MM.1S (cell line): Measurements from ENCODE around the gene JAKMIP3.

Source experiments
- DNase-seq: peaks from one replicate; pipeline ENCODE4 v3.0.0-alpha.2; 2015
- H2AFZ ChIP-seq: fragments of 300-600 bp; sonication (generic); 2 replicates; pipeline ENCODE4 v1.6.0; 2016; ENCODE audit warnings: antibody characterized with exemption, low read length
- H3F3A ChIP-seq: fragments of 300-600 bp; sonication (generic); 2 replicates; pipeline ENCODE4 v1.6.1; 2016; ENCODE audit warnings: mild to moderate bottlenecking, antibody characterized with exemption, low read length, moderate library complexity, mixed read lengths; ENCODE audit not compliant: insufficient read depth
- H3K27ac ChIP-seq: fragments of 300-600 bp; sonication (generic); 2 replicates; pipeline ENCODE4 v1.5.1; 2016; ENCODE audit warnings: mild to moderate bottlenecking, low read length
- H3K27me3 ChIP-seq: fragments of 300-600 bp; sonication (generic); replicated peaks from 2 replicates; pipeline ENCODE4 v1.6.0; 2016; ENCODE audit warnings: low read length; ENCODE audit not compliant: insufficient read depth
- H3K36me3 ChIP-seq: fragments of 300-600 bp; sonication (generic); replicated peaks from 2 replicates; pipeline ENCODE4 v1.6.1; 2016; ENCODE audit warnings: mild to moderate bottlenecking, low read length, mixed read lengths; ENCODE audit not compliant: insufficient read depth
- H3K4me1 ChIP-seq: fragments of 300-600 bp; sonication (generic); 2 replicates; pipeline ENCODE4 v1.6.1; 2016; ENCODE audit warnings: low read length, mixed read lengths
- H3K4me2 ChIP-seq: fragments of 300-600 bp; sonication (generic); 2 replicates; pipeline ENCODE4 v1.6.0; 2016; ENCODE audit warnings: low read depth, low read length
- H3K4me3 ChIP-seq: fragments of 300-600 bp; sonication (generic); 2 replicates; pipeline ENCODE4 v1.5.1; 2016; ENCODE audit warnings: low read length, mixed read lengths
- H3K79me2 ChIP-seq: fragments of 300-600 bp; sonication (generic); 2 replicates; pipeline ENCODE4 v1.6.1; 2016; ENCODE audit warnings: mixed run types, low read length, mixed read lengths
- H3K9ac ChIP-seq: fragments of 300-600 bp; sonication (generic); 2 replicates; pipeline ENCODE4 v1.6.1; 2016; ENCODE audit warnings: low read length, mixed read lengths
- H3K9me2 ChIP-seq: fragments of 300-600 bp; sonication (generic); replicated peaks from 2 replicates; pipeline ENCODE4 v1.6.1; 2016; ENCODE audit warnings: mild to moderate bottlenecking, low read length, mixed read lengths; ENCODE audit not compliant: insufficient read depth
- H3K9me3 ChIP-seq: fragments of 300-600 bp; sonication (generic); replicated peaks from 2 replicates; pipeline ENCODE4 v1.6.1; 2016; ENCODE audit warnings: mild to moderate bottlenecking, low read length, mixed read lengths; ENCODE audit not compliant: insufficient read depth
- H4K20me1 ChIP-seq: fragments of 300-600 bp; sonication (generic); 2 replicates; pipeline ENCODE4 v1.6.1; 2016; ENCODE audit warnings: mild to moderate bottlenecking, low read length, moderate library complexity, mixed read lengths; ENCODE audit not compliant: insufficient read depth
- EZH2 ChIP-seq: fragments of 300-600 bp; sonication (generic); optimal IDR thresholded peaks from 2 replicates; pipeline ENCODE3; 2017; ENCODE audit warnings: low read depth, mild to moderate bottlenecking, antibody characterized with exemption, low read length, mixed read lengths
- EZH2phosphoT487 ChIP-seq: fragments of 300-600 bp; sonication (generic); IDR thresholded peaks from 2 replicates; pipeline ENCODE4 v1.6.1; 2018; ENCODE audit warnings: antibody characterized with exemption, low read length
- TF ChIP-seq, protein P1 (sequence below): fragments of 300-600 bp; sonication (generic); IDR thresholded peaks from 2 replicates; pipeline ENCODE4 v1.5.1; 2016; ENCODE audit warnings: antibody characterized with exemption, low read length, mixed read lengths

The JAKMIP3 gene

DNA sequence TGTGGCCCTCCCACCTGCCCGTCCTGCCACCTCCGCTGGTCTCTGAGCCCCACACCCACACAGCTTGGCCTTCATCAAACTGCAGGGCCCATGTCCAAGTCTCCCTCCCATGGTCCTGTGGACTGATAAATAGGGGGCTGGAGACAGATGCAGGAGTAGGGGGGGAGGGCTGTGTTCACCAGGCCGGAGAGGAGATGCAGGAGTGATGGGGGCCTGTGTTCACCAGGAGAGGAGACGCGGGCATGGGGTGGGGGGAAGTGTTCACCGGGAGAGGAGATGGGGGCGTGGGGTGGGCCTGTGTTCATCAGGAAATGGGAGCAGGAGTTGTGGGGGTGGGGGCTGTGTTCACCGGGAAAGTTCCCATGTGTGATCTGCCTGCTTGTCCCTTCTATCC is 37.0 kb downstream of the JAKMIP3 start:
- TF ChIP-seq EZH2phosphoT487 = no peak
- no peak for TF ChIP-seq EZH2
- TF ChIP-seq, protein P1, sequence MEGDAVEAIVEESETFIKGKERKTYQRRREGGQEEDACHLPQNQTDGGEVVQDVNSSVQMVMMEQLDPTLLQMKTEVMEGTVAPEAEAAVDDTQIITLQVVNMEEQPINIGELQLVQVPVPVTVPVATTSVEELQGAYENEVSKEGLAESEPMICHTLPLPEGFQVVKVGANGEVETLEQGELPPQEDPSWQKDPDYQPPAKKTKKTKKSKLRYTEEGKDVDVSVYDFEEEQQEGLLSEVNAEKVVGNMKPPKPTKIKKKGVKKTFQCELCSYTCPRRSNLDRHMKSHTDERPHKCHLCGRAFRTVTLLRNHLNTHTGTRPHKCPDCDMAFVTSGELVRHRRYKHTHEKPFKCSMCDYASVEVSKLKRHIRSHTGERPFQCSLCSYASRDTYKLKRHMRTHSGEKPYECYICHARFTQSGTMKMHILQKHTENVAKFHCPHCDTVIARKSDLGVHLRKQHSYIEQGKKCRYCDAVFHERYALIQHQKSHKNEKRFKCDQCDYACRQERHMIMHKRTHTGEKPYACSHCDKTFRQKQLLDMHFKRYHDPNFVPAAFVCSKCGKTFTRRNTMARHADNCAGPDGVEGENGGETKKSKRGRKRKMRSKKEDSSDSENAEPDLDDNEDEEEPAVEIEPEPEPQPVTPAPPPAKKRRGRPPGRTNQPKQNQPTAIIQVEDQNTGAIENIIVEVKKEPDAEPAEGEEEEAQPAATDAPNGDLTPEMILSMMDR = no peak
- Histone ChIP-seq H3K36me3 (no peaks in the 10 kb centered on the region), H2AFZ (no peak overlapping the region), H3K4me3 (no peak overlapping the region), H3K9me2 (no peaks in the 10 kb centered on the region), H3F3A (no peaks in the 10 kb centered on the region), H3K9me3 (no peaks in the 10 kb centered on the region), H3K27me3 (peaks cover 27% of the 10 kb centered on the region), H4K20me1 (no peaks in the 10 kb centered on the region), H3K4me1 (no peaks in the 10 kb centered on the region), H3K79me2 (no peaks in the 10 kb centered on the region), H3K27ac (no peak overlapping the region), H3K9ac (no peak overlapping the region), H3K4me2 (no peak overlapping the region)
- no peak for DNase-seq

- Histone ChIP-seq H3K9me2 (no peaks in the 10 kb centered on the region), H3K27me3 (peaks cover 25% of the 10 kb centered on the region), H3F3A (no peaks in the 10 kb centered on the region), H3K79me2 (no peaks in the 10 kb centered on the region), H3K27ac (no peak overlapping the region), H2AFZ (no peak overlapping the region), H3K9me3 (no peaks in the 10 kb centered on the region), H3K4me2 (no peak overlapping the region), H3K4me1 (no peaks in the 10 kb centered on the region), H3K4me3 (no peak overlapping the region), H3K9ac (no peak overlapping the region), H4K20me1 (no peaks in the 10 kb centered on the region), H3K36me3 (no peaks in the 10 kb centered on the region)
- TF ChIP-seq EZH2phosphoT487 (no peak), EZH2 (no peak)
- TF ChIP-seq, protein P1 = no peak
- DNase-seq = no peak
Measured at GRCh38 chr10:132103116-132103910, 37.6 kb downstream of the JAKMIP3 start.

DNA sequence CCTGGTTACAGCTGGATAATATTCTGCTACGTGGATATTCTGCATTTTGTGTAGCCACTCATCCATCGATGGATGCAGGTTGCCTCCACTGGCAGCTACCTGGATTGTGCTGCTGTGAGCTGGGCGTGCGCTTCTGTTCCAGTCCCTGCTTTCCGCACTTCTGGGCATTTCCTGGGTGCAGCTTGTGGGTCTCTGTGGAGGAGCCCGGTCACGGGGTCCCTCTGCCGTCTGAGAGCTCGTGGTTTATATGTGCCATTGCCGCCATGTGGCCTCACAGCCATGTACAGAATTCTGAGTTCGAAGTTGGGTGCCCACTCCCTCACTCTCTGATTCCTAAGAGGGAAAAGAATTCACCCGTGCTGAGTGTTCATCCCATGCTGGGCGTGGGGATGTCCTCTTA is 38.3 kb downstream of the JAKMIP3 start:
- no peaks in the 10 kb centered on the region for H3K9me3 ChIP-seq
- no peaks in the 10 kb centered on the region for H3K4me1 ChIP-seq

More for the DNA sequence above, 38.3 kb downstream of the JAKMIP3 start:
- no peak overlapping the region for H3K9ac ChIP-seq
- no peaks in the 10 kb centered on the region for H3F3A ChIP-seq
- no peaks in the 10 kb centered on the region for H3K79me2 ChIP-seq
- no peak for DNase-seq
- H3K36me3 ChIP-seq = no peaks in the 10 kb centered on the region
- no peaks in the 10 kb centered on the region for H3K9me2 ChIP-seq
- no peak overlapping the region for H2AFZ ChIP-seq
- TF ChIP-seq EZH2 (no peak), EZH2phosphoT487 (no peak)
- TF ChIP-seq, protein P1 = no peak
- no peak overlapping the region for H3K4me2 ChIP-seq
- H3K27me3 ChIP-seq = peaks cover 17% of the 10 kb centered on the region
- no peak overlapping the region for H3K4me3 ChIP-seq
- no peaks in the 10 kb centered on the region for H4K20me1 ChIP-seq
- H3K27ac ChIP-seq = no peak overlapping the region
